Spleen (tissue), 7 donors: ENCODE measurements around the gene CRELD2.

Experiments used
- CTCF ChIP-seq, 11 experiments: fragments of 200-600 bp in 7 of 11; fragments of 450-650 bp in 4 of 11; sonication (generic) in 4 of 11; IDR thresholded peaks in 8 of 11; conservative IDR thresholded peaks in 3 of 11; 1 replicate in 7 of 11; 2 replicates in 4 of 11; pipeline versions ENCODE4 v1.4.0 to v1.8.0; 2016 to 2021; ENCODE audit warnings: antibody characterized with exemption in 11 of 11, inconsistent platforms in 4 of 11, mild to moderate bottlenecking in 1 of 11
- POLR2A ChIP-seq, 3 donors: fragments of 450-650 bp; IDR thresholded peaks; one replicate each; pipeline ENCODE4 v1.5.1; 2017; ENCODE audit warnings: antibody characterized with exemption in 3 of 3, mild to moderate bottlenecking in 1 of 3
- POLR2AphosphoS5 ChIP-seq, 3 donors: sonication (generic); formaldehyde crosslinking; IDR thresholded peaks; one replicate each; pipeline ENCODE4 v1.5.1; 2017; ENCODE audit warnings: antibody characterized with exemption in 3 of 3
- donor health status: DM: no; HTN: no; CAD: no; lungs with moderate emphysema.
- donor health status: DM: no; HTN: no; CAD: no.
- donor health status: DM: no; HTN: no; CAD: no.

GRCh38 chr22:49873228-49873940 is 45.0 kb upstream of the CRELD2 start:
- TF ChIP-seq POLR2A (IDR thresholded peaks at IDR 0.05) (no peak), CTCF (IDR thresholded peaks at IDR 0.05 in 8 of 11, conservative IDR thresholded peaks at IDR 0.05 in 3 of 11) (no peak), POLR2AphosphoS5 (IDR thresholded peaks at IDR 0.05) (no peak)
